Suprapubic skin (tissue), 3 donors: ENCODE measurements around the gene MYO10.

Experiments used
- CTCF ChIP-seq, 2 donors: fragments of 200-600 bp in 1 of 2; fragments of 450-650 bp in 1 of 2; sonication (generic) in 1 of 2; IDR thresholded peaks; one replicate each; pipeline ENCODE4 v1.5.1; 2016 to 2019; ENCODE audit warnings: antibody characterized with exemption in 2 of 2, mild to moderate bottlenecking in 1 of 2, moderate library complexity in 1 of 2
- POLR2A ChIP-seq, 2 donors: fragments of 450-650 bp; IDR thresholded peaks; one replicate each; pipeline ENCODE4 v1.6.1; 2017; ENCODE audit warnings: antibody characterized with exemption in 2 of 2, mild to moderate bottlenecking in 2 of 2, moderate library complexity in 2 of 2

- TF ChIP-seq CTCF (IDR thresholded peaks at IDR 0.05) (no peak), POLR2A (IDR thresholded peaks at IDR 0.05) (no peak)
Observed at GRCh38 chr5:16772556-16772955, 163.5 kb downstream of the MYO10 start.
